ENCODE results near the gene VSIR.

The VSIR gene

DNA sequence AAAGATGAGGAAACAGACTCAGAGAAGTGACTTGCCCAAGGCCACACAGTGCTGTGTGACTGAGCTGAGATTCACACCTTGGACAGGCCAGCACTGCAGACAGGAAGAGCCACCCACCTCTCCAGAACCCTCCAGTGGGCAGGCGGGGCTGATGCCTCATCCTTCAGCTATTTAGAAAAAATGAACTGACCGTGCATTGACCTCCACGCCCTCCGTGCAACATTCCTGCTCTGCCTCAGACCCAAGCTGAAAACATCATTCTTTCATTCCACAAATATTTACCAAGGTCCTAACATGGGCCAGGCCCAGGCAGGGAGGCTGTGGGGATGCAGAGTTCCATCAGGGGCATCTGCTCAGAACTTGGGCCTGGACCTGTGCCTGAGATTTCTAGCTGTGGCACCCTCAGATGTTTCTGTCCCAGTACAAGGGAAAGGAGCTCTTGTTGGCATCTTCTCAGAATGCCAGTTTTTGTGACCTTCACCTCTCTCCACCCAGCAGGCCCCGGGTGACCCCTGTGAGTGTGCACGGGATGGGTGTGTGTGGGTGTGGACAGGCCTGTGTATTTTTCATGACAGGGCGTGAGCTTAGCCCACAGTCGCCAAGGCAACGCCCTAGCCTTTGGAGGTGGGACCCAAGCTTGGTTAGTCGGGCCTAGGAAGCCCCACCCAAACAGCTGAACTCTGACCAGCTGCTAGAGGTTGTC is 6.5 kb downstream of the VSIR start:
- H3K4me3 ChIP-seq (ENCODE audit: low read depth, low read length), result no peak overlapping the region
- TF ChIP-seq, protein P1, sequence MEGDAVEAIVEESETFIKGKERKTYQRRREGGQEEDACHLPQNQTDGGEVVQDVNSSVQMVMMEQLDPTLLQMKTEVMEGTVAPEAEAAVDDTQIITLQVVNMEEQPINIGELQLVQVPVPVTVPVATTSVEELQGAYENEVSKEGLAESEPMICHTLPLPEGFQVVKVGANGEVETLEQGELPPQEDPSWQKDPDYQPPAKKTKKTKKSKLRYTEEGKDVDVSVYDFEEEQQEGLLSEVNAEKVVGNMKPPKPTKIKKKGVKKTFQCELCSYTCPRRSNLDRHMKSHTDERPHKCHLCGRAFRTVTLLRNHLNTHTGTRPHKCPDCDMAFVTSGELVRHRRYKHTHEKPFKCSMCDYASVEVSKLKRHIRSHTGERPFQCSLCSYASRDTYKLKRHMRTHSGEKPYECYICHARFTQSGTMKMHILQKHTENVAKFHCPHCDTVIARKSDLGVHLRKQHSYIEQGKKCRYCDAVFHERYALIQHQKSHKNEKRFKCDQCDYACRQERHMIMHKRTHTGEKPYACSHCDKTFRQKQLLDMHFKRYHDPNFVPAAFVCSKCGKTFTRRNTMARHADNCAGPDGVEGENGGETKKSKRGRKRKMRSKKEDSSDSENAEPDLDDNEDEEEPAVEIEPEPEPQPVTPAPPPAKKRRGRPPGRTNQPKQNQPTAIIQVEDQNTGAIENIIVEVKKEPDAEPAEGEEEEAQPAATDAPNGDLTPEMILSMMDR (IDR thresholded peaks at IDR 0.05; ENCODE audit: low read depth, low read length), result no peak

DNA sequence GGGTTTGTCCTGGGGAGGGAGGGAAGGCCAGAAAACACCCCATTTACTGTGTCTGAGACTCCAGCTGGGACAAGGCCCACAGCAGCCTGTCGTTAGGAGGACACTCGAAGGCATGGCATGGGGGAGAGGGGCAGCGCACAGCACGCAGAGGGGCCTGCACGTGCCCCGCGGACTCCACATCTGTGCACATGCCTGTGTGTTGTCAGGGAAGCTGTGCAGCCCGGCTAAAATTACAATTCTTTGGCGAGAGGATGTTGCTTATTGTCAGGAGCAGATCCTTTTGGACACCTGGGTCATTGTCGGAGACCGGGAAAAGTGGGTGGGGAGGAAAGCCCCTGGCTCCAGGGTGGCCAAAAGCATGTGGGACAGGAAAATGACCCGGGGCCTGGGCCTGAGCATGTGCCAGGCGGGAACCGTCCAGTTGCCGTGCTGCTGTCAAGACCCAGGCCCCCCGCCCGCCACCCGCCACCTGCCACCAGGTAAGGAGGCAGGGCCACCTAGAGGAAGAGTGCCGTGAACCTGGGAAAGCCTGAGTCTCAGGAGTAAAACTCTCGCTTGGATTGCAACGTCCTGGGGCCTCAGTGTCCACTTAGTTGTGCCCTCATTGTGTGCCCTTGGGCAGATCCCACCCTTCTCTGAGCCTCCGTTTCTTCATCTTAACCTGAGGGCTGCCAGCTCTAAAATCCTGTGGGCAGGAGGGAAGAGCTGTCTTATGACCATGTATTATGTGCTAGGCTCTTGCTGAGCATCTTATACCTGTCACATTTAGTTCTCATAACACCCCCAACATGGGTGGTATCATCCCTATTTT is 7.2 kb downstream of the VSIR start:
- no peak overlapping the region for H3K4me3 ChIP-seq (ENCODE audit: low read depth, low read length)
- TF ChIP-seq, protein P1 (IDR thresholded peaks at IDR 0.05; ENCODE audit: low read depth, low read length), result no peak

DNA sequence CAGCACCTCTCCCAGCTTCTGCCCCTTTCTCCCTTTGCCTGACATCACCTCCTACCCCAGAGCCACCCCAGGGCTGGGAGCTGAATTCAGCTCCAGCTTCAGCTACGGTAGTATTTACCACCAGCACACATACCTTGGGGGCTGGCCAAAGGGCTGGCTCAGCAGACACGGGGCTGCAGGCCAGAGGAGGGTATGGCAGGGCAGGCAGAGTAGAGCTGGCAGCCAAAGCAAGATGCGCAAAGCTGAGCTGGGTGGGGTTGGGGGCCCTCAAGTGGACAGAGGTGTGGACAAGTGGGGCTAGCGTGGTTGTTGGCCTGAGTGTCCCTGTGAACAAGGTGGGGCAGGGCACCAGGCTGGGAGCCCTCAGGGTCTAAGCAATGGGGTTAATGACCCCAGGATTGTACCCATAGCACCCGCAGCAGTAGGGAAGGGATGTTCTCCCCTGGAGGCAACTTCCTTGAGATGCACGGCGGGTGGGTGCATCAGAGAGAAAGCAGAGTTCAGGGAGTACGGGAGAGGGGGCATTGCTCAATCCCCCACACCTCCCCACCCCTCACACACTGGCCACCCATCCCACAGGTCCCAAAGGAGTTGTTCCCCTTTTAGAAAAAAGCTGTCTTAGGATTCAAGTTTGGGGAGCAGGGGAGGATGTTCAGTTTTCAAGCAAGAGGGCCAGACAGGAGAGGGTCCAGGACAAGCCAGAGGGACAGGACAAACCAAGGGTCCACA is 8.0 kb downstream of the VSIR start:
- no peak overlapping the region for H3K4me3 ChIP-seq (ENCODE audit: low read depth, low read length)
- TF ChIP-seq, protein P1 (IDR thresholded peaks at IDR 0.05; ENCODE audit: low read depth, low read length), result no peak

DNA sequence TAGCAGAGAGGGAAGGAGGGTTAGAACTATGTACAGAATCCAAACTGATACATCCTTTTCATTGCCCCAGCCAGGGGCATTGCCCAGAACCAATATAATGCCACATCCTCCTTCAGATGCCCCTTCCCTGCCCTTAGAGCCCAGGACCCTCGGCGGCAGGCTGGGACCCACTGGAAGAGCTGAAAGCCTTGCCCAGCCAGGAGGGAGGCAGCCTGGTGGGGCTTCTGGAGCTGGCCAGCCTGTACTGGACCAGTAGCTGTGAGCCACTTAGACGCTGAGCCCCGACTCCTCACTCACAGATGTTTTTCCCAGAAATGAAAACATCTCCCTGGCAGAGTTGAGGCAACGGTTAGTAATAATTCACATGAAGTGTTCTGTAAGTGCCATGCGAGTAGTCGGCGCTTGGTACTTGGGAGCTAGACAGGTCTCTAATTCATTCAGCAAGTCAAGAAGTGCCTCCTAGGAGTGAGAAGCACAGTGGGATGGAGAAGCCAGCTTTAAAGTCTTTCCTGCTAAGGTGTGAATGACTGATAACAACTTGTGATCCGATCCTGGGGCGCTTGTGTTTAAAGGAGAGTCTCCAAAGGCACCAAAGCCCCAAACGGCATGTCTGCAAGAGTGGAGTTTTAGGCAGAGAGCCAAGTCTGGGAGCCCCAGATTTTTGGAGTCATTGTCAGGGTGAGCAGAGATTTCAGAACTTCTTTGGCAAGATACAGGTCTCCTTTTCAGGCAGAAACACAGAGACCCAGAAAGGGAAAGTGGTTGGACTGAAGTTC is 9.8 kb downstream of the VSIR start:
- TF ChIP-seq, protein P1 (IDR thresholded peaks at IDR 0.05; ENCODE audit: low read depth, low read length), result no peak

GRCh38 chr10:71762324-71762723 is 11.0 kb downstream of the VSIR start:
- H3K4me3 ChIP-seq (ENCODE audit: low read depth, low read length), result no peak overlapping the region

More for the DNA sequence above, 9.8 kb downstream of the VSIR start:
- H3K4me3 ChIP-seq (ENCODE audit: low read depth, low read length), result no peak overlapping the region

GRCh38 chr10:71761541-71762113 is 11.7 kb downstream of the VSIR start:
- TF ChIP-seq, protein P1 (IDR thresholded peaks at IDR 0.05; ENCODE audit: low read depth, low read length), result no peak
- no peak overlapping the region for H3K4me3 ChIP-seq (ENCODE audit: low read depth, low read length)

More at GRCh38 chr10:71762324-71762723, 11.0 kb downstream of the VSIR start:
- TF ChIP-seq, protein P1 (IDR thresholded peaks at IDR 0.05; ENCODE audit: low read depth, low read length), result no peak

Measured in WI38 (cell line).